T-helper 1 cell treated with Interleukin-12 subunit alpha and Interleukin-12 subunit beta and Interleukin-4 antibody, amounts not matched to agents 30 μg/mL and 1 μg/mL, for 36 hours (primary cell): ENCODE measurements around the gene PAPPA.

ENCODE experiments used
- H3K27ac Mint-ChIP-seq: one replicate; pipeline ENCODE4 v1.8.0; 2021; ENCODE audit warnings: mild to moderate bottlenecking, mixed read lengths
- H3K27me3 Mint-ChIP-seq: one replicate; pipeline ENCODE4 v1.8.0; 2021; ENCODE audit warnings: low read depth, mixed read lengths
- H3K36me3 Mint-ChIP-seq: one replicate; pipeline ENCODE4 v1.8.0; 2021; ENCODE audit warnings: low read depth, mixed read lengths
- H3K4me1 Mint-ChIP-seq: one replicate; pipeline ENCODE4 v1.8.0; 2021; ENCODE audit warnings: low read depth, mixed read lengths
- H3K4me3 Mint-ChIP-seq: one replicate; pipeline ENCODE4 v1.8.0; 2021; ENCODE audit warnings: mild to moderate bottlenecking, moderate library complexity, mixed read lengths
- H3K9me3 Mint-ChIP-seq: one replicate; pipeline ENCODE4 v1.8.0; 2021; ENCODE audit warnings: mixed read lengths

Gene PAPPA

GRCh38 chr9:116276651-116277121 is 123.1 kb downstream of the PAPPA start:
- H3K4me1 Mint-ChIP-seq, result no peaks in the 10 kb centered on the region
- no peak overlapping the region for H3K27ac Mint-ChIP-seq
- no peaks in the 10 kb centered on the region for H3K9me3 Mint-ChIP-seq
- no peak overlapping the region for H3K4me3 Mint-ChIP-seq
- H3K27me3 Mint-ChIP-seq, result no peaks in the 10 kb centered on the region
- H3K36me3 Mint-ChIP-seq, result no peaks in the 10 kb centered on the region

DNA sequence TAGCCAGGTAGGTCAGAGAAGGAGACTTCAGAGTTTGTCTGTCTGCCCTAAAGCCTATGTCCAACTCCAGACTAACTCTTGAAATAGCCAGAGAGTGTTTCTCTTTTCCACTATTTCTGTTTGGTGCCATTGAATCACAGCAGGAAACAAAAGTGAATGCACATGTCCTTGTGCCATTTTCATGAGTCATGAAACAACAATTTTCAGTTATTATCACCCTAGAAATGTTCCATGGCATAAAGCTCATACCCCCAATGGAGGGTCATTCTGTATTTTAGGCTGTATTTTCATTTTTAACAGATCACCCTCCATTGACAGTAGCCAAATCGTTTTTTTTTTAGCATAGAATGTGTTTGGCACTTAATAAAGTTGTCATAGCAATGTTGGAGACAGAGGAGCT is 124.7 kb downstream of the PAPPA start:
- no peaks in the 10 kb centered on the region for H3K27me3 Mint-ChIP-seq

GRCh38 chr9:116279230-116279629 is 125.6 kb downstream of the PAPPA start:
- no peaks in the 10 kb centered on the region for H3K4me1 Mint-ChIP-seq
- H3K4me3 Mint-ChIP-seq, result no peak overlapping the region
- H3K27ac Mint-ChIP-seq, result no peak overlapping the region
- no peaks in the 10 kb centered on the region for H3K27me3 Mint-ChIP-seq
- H3K36me3 Mint-ChIP-seq, result no peaks in the 10 kb centered on the region
- H3K9me3 Mint-ChIP-seq, result no peaks in the 10 kb centered on the region

More for the DNA sequence above, 124.7 kb downstream of the PAPPA start:
- Mint-ChIP-seq H3K9me3 (no peaks in the 10 kb centered on the region), H3K4me3 (no peak overlapping the region), H3K27ac (no peak overlapping the region), H3K36me3 (no peaks in the 10 kb centered on the region), H3K4me1 (no peaks in the 10 kb centered on the region)

- Mint-ChIP-seq H3K27ac (no peak overlapping the region), H3K36me3 (no peaks in the 10 kb centered on the region), H3K27me3 (no peaks in the 10 kb centered on the region), H3K4me1 (no peaks in the 10 kb centered on the region), H3K4me3 (no peak overlapping the region), H3K9me3 (no peaks in the 10 kb centered on the region)
Measured at GRCh38 chr9:116280529-116280928, 126.9 kb downstream of the PAPPA start.

- no peak overlapping the region for H3K27ac Mint-ChIP-seq
- H3K9me3 Mint-ChIP-seq, result no peaks in the 10 kb centered on the region
- no peaks in the 10 kb centered on the region for H3K27me3 Mint-ChIP-seq
- no peak overlapping the region for H3K4me3 Mint-ChIP-seq
- H3K36me3 Mint-ChIP-seq, result no peaks in the 10 kb centered on the region
- H3K4me1 Mint-ChIP-seq, result no peaks in the 10 kb centered on the region
Measured at GRCh38 chr9:116282597-116282996, 129.0 kb downstream of the PAPPA start.

- no peaks in the 10 kb centered on the region for H3K27me3 Mint-ChIP-seq
- H3K4me1 Mint-ChIP-seq, result no peaks in the 10 kb centered on the region
- H3K27ac Mint-ChIP-seq, result no peak overlapping the region
- H3K4me3 Mint-ChIP-seq, result no peak overlapping the region
- H3K36me3 Mint-ChIP-seq, result no peaks in the 10 kb centered on the region
- H3K9me3 Mint-ChIP-seq, result no peaks in the 10 kb centered on the region
Measured at GRCh38 chr9:116284518-116284917, 130.9 kb downstream of the PAPPA start.

DNA sequence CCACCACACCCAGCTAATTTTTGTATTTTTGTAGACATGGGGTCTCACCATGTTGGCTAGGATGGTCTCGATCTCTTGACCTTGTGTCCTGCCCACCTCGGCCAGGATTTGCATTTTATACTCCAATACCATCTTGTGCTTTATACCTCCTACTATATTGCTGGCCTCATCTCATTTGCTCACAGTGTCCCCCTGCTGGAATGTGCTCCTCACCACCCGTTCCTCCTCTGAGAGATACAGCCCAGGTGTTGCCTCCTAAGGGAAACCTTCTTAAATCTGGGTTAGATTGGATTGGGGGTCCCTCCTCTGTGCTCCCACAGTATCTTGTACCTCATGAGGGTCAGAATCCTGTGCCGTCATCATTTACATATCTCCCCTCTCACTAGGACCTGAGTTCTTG is 131.7 kb downstream of the PAPPA start:
- Mint-ChIP-seq H3K27ac (no peak overlapping the region), H3K27me3 (no peaks in the 10 kb centered on the region), H3K36me3 (no peaks in the 10 kb centered on the region), H3K9me3 (no peaks in the 10 kb centered on the region), H3K4me1 (no peaks in the 10 kb centered on the region), H3K4me3 (no peak overlapping the region)

DNA sequence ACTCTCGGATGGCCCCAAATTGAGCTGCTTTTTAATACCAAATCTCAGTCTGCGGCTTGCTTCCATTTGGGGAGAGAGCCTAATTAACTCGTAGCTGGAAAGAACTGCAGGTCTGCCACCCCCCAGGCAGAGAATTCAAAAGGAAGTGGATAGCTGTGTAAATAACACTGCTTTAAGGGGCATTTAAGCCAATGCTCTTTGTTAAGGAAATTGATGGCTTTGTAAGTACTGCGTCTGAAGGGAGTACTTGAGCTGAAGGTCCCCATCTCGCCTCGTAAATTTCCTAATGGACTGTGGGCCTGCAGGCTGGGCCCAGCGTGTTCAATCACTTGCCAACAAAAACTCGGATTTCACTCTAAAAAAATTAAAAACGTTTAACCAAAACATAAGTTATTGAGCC is 132.7 kb downstream of the PAPPA start:
- H3K36me3 Mint-ChIP-seq, result no peaks in the 10 kb centered on the region
- no peak overlapping the region for H3K4me3 Mint-ChIP-seq
- no peak overlapping the region for H3K27ac Mint-ChIP-seq
- no peaks in the 10 kb centered on the region for H3K9me3 Mint-ChIP-seq
- no peaks in the 10 kb centered on the region for H3K4me1 Mint-ChIP-seq
- H3K27me3 Mint-ChIP-seq, result no peaks in the 10 kb centered on the region

DNA sequence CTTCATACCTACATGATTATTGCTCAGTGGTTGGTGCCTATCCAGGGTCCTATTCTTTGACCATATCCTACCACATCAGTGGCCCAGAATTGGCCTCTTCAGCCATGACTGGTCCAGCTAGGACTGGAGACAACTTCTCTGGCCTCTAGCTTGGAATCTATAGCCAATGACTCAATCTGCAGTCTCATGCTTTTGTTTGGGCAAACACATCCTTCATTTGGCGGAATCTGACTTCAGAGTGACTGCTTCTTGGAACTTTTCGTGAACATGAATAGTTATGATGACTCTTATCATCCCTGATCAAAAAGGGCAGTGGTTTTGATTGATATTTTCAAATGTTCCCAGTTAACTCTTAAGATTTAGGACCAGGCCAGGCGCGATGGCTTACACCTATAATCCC is 134.1 kb downstream of the PAPPA start:
- no peaks in the 10 kb centered on the region for H3K27me3 Mint-ChIP-seq
- no peak overlapping the region for H3K27ac Mint-ChIP-seq
- H3K4me1 Mint-ChIP-seq, result no peaks in the 10 kb centered on the region
- H3K9me3 Mint-ChIP-seq, result no peaks in the 10 kb centered on the region
- no peaks in the 10 kb centered on the region for H3K36me3 Mint-ChIP-seq
- H3K4me3 Mint-ChIP-seq, result no peak overlapping the region

- Mint-ChIP-seq H3K4me1 (no peaks in the 10 kb centered on the region), H3K27ac (no peak overlapping the region), H3K27me3 (no peaks in the 10 kb centered on the region), H3K36me3 (no peaks in the 10 kb centered on the region), H3K4me3 (no peak overlapping the region), H3K9me3 (no peaks in the 10 kb centered on the region)
Measured at GRCh38 chr9:116288658-116289057, 135.1 kb downstream of the PAPPA start.

- Mint-ChIP-seq H3K9me3 (no peaks in the 10 kb centered on the region), H3K36me3 (no peaks in the 10 kb centered on the region)
Measured at GRCh38 chr9:116297346-116297745, 143.8 kb downstream of the PAPPA start.

GRCh38 chr9:116298249-116298648 is 144.7 kb downstream of the PAPPA start:
- no peak overlapping the region for H3K4me3 Mint-ChIP-seq
- H3K9me3 Mint-ChIP-seq, result no peaks in the 10 kb centered on the region
- no peaks in the 10 kb centered on the region for H3K4me1 Mint-ChIP-seq
- no peaks in the 10 kb centered on the region for H3K36me3 Mint-ChIP-seq
- H3K27me3 Mint-ChIP-seq, result no peaks in the 10 kb centered on the region
- H3K27ac Mint-ChIP-seq, result no peak overlapping the region

More at GRCh38 chr9:116297346-116297745, 143.8 kb downstream of the PAPPA start:
- no peak overlapping the region for H3K4me3 Mint-ChIP-seq
- H3K4me1 Mint-ChIP-seq, result no peaks in the 10 kb centered on the region
- H3K27me3 Mint-ChIP-seq, result no peaks in the 10 kb centered on the region
- no peak overlapping the region for H3K27ac Mint-ChIP-seq

DNA sequence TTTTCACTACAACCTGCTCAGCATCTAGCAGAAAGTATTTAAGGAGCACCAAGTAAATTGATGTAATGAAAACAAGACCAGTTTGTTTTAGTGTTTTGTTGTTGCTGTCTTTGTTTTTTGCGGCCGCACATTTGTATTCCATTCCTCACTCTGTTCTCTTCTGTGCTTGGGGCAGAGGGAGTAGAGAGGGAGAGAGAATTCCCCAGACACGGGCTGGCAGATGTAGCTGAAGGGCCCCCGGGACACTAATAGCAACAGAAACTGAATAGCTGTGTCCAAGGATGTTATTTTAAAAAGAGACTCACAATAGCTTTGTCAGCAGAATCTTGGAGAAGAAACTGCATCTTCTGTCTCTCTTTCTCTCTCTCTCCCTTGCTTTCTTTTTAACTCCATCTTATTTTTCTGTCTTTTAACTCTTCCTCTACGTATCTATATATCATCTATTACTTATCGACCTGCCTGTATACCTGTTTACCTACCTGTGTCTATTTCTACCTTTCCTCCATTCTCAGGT is 145.3 kb downstream of the PAPPA start:
- H3K36me3 Mint-ChIP-seq, result no peaks in the 10 kb centered on the region
- H3K9me3 Mint-ChIP-seq, result no peaks in the 10 kb centered on the region
- H3K4me3 Mint-ChIP-seq, result no peak overlapping the region
- no peaks in the 10 kb centered on the region for H3K4me1 Mint-ChIP-seq
- H3K27me3 Mint-ChIP-seq, result no peaks in the 10 kb centered on the region
- no peak overlapping the region for H3K27ac Mint-ChIP-seq

DNA sequence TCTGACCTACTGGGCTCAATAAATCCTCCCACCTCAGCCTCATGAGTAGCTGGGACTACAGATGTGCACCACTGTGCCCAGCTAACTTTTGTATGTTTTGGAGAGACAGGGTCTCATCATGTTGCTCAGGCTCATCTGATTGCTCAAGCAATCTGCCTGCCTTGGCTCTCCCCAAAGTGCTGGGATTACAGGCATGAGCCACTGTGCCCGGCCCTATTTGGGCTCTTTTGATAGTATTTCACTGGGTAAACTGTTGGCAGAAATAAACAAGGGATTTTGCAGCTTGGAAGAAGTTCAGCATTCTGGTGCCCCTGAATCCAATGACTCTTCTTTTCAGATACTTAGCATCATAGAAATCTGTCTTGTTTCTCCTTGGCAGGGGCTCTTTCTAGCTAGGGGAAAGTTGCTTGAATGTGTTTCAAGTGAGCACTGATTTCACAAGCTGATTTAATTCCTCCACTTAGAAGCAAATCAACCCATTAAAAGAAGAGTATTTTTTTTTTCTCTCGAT is 146.8 kb downstream of the PAPPA start:
- Mint-ChIP-seq H3K4me1 (no peaks in the 10 kb centered on the region), H3K36me3 (no peaks in the 10 kb centered on the region), H3K9me3 (no peaks in the 10 kb centered on the region), H3K27me3 (no peaks in the 10 kb centered on the region), H3K4me3 (no peak overlapping the region), H3K27ac (no peak overlapping the region)

GRCh38 chr9:116303270-116303669 is 149.7 kb downstream of the PAPPA start:
- Mint-ChIP-seq H3K4me1 (no peaks in the 10 kb centered on the region), H3K4me3 (no peak overlapping the region), H3K27me3 (no peaks in the 10 kb centered on the region), H3K36me3 (no peaks in the 10 kb centered on the region), H3K9me3 (no peaks in the 10 kb centered on the region), H3K27ac (no peak overlapping the region)
